ENCODE measurements around the gene LPP. TPM values are rescaled to one million over a fixed set of nuclear protein-coding genes. Genes with fewer than 3 reads are reported as not detected.
A peak's percentile ranks its signal among the peaks of the same experiment; 100 is the strongest.

Gene LPP
- total and polyA plus RNA-seq, 4 donors: 11.1 to 219 (median 66.5) TPM

DNA sequence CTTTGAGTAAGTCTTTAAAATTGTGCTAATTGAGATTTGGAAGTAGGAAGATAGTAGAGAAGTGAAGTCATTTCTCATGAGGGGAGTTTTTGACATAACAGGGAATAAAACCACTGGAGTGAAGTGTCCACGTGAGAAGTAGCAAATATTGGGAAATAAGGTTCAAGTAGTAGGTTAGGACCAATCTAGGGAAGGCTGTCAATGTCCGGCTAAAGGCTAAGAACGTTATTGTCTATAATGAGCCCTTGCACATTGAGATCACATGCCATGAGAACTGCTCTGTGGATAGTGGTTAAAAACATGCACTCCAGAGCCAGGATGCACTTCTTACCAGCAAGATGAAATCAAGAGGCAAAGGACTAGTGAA lies 557.9 kb downstream of the LPP start:
- Histone ChIP-seq H3K36me3 (ENCODE audit: control insufficient read depth in 4 of 4, insufficient read depth in 4 of 4, low read length in 4 of 4) (peaks cover 0 to 3% (median 1%) of the 10 kb centered on the region in 4 donors), H3K4me3 (no peak overlapping the region), H3K4me1 (ENCODE audit: control insufficient read depth in 5 of 5, insufficient read depth in 5 of 5, low read length in 5 of 5) (peaks cover 0 to 17% (median 7%) of the 10 kb centered on the region in 5 donors), H3K9ac (ENCODE audit: insufficient read depth in 1 of 2, low read length in 2 of 2) (no peak overlapping the region), H3K27ac (ENCODE audit: low read depth in 1 of 2, low read length in 1 of 2) (peak overlapping the region in 1 of 2 donors; percentile 83), H3K9me3 (ENCODE audit: control insufficient read depth in 4 of 4, insufficient read depth in 3 of 4, low read length in 3 of 4) (no peaks in the 10 kb centered on the region), H3K27me3 (ENCODE audit: control insufficient read depth in 3 of 3, insufficient read depth in 3 of 3, low read length in 2 of 3) (no peaks in the 10 kb centered on the region)
- TF ChIP-seq, protein P1, sequence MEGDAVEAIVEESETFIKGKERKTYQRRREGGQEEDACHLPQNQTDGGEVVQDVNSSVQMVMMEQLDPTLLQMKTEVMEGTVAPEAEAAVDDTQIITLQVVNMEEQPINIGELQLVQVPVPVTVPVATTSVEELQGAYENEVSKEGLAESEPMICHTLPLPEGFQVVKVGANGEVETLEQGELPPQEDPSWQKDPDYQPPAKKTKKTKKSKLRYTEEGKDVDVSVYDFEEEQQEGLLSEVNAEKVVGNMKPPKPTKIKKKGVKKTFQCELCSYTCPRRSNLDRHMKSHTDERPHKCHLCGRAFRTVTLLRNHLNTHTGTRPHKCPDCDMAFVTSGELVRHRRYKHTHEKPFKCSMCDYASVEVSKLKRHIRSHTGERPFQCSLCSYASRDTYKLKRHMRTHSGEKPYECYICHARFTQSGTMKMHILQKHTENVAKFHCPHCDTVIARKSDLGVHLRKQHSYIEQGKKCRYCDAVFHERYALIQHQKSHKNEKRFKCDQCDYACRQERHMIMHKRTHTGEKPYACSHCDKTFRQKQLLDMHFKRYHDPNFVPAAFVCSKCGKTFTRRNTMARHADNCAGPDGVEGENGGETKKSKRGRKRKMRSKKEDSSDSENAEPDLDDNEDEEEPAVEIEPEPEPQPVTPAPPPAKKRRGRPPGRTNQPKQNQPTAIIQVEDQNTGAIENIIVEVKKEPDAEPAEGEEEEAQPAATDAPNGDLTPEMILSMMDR (IDR thresholded peaks at IDR 0.05; ENCODE audit: control extremely low read depth, extremely low read depth): no peak
- no peak for ATAC-seq (ENCODE audit: insufficient read depth, low FRiP score)
- WGBS, 2 donors: 45 to 51% methylated on average over 3 of the region's 3 CpGs
- DNase-seq: peak in 1 of 3 donors; percentile 10

GRCh38 chr3:188712248-188712924 lies 558.4 kb downstream of the LPP start:
- H3K9ac ChIP-seq (ENCODE audit: insufficient read depth in 1 of 2, low read length in 2 of 2): no peak overlapping the region

GRCh38 chr3:188712991-188713390 lies 559.0 kb downstream of the LPP start:
- TF ChIP-seq, protein P1 (IDR thresholded peaks at IDR 0.05; ENCODE audit: control extremely low read depth, extremely low read depth): no peak
- ATAC-seq (ENCODE audit: insufficient read depth, low FRiP score): no peak

More at GRCh38 chr3:188712248-188712924, 558.4 kb downstream of the LPP start:
- ATAC-seq (ENCODE audit: insufficient read depth, low FRiP score): peak; percentile 61
- peak overlapping the region in 1 of 2 donors; percentile 83 for H3K27ac ChIP-seq (ENCODE audit: low read depth in 1 of 2, low read length in 1 of 2)
- H3K27me3 ChIP-seq (ENCODE audit: control insufficient read depth in 3 of 3, insufficient read depth in 3 of 3, low read length in 2 of 3): no peaks in the 10 kb centered on the region
- no peak overlapping the region for H3K4me3 ChIP-seq
- H3K4me1 ChIP-seq (ENCODE audit: control insufficient read depth in 5 of 5, insufficient read depth in 5 of 5, low read length in 5 of 5): peaks cover 0 to 13% (median 7%) of the 10 kb centered on the region in 5 donors
- H3K36me3 ChIP-seq (ENCODE audit: control insufficient read depth in 4 of 4, insufficient read depth in 4 of 4, low read length in 4 of 4): peaks cover 0 to 3% (median 1%) of the 10 kb centered on the region in 4 donors
- WGBS, 2 donors: 39 to 51% methylated on average over 4 of the region's 4 CpGs
- H3K9me3 ChIP-seq (ENCODE audit: control insufficient read depth in 4 of 4, insufficient read depth in 3 of 4, low read length in 3 of 4): no peaks in the 10 kb centered on the region
- TF ChIP-seq, protein P1 (IDR thresholded peaks at IDR 0.05; ENCODE audit: control extremely low read depth, extremely low read depth): no peak
- peak in 2 of 3 donors; percentile 56 to 61 for DNase-seq

More at GRCh38 chr3:188712991-188713390, 559.0 kb downstream of the LPP start:
- H3K4me1 ChIP-seq (ENCODE audit: control insufficient read depth in 5 of 5, insufficient read depth in 5 of 5, low read length in 5 of 5): peaks cover 0 to 13% (median 7%) of the 10 kb centered on the region in 5 donors
- no peak overlapping the region for H3K27ac ChIP-seq (ENCODE audit: low read depth in 1 of 2, low read length in 1 of 2)
- no peaks in the 10 kb centered on the region for H3K9me3 ChIP-seq (ENCODE audit: control insufficient read depth in 4 of 4, insufficient read depth in 3 of 4, low read length in 3 of 4)
- WGBS, 2 donors: 30 to 47% methylated on average over 3 of the region's 3 CpGs
- DNase-seq: no peak
- peaks cover 0 to 3% (median 1%) of the 10 kb centered on the region in 4 donors for H3K36me3 ChIP-seq (ENCODE audit: control insufficient read depth in 4 of 4, insufficient read depth in 4 of 4, low read length in 4 of 4)
- H3K27me3 ChIP-seq (ENCODE audit: control insufficient read depth in 3 of 3, insufficient read depth in 3 of 3, low read length in 2 of 3): no peaks in the 10 kb centered on the region
- H3K9ac ChIP-seq (ENCODE audit: insufficient read depth in 1 of 2, low read length in 2 of 2): no peak overlapping the region
- H3K4me3 ChIP-seq: no peak overlapping the region
